Mesodermal cell (in vitro differentiated cells): Measurements from ENCODE around the gene CAMK2D.
"Not testable (repeated sequence)": the region's sequence is repeated elsewhere in the genome, so short reads cannot be mapped to it uniquely, and the experiment has no call there.

Source experiments
- H3K27ac ChIP-seq: 2 replicates; pipeline ENCODE4 v1.7.0; 2013; ENCODE audit warnings: mild to moderate bottlenecking, low read depth, low read length, moderate library complexity; ENCODE audit not compliant: severe bottlenecking
- H3K36me3 ChIP-seq: 2 replicates; pipeline ENCODE4 v1.7.1; 2013; ENCODE audit warnings: mild to moderate bottlenecking, low read length, moderate library complexity; ENCODE audit not compliant: control insufficient read depth, insufficient read depth
- H3K4me1 ChIP-seq: one replicate; pipeline ENCODE4 v1.7.1; 2013; ENCODE audit warnings: mild to moderate bottlenecking, low read length; ENCODE audit not compliant: insufficient read depth, control insufficient read depth, poor library complexity, severe bottlenecking
- H3K4me3 ChIP-seq: 2 replicates; pipeline ENCODE4 v1.7.0; 2013; ENCODE audit warnings: low read length, control low read depth, mild to moderate bottlenecking; ENCODE audit not compliant: insufficient read depth, poor library complexity, severe bottlenecking; ENCODE audit errors: extremely low read depth
- H3K9me3 ChIP-seq: 2 replicates; pipeline ENCODE4 v1.7.1; 2013; ENCODE audit warnings: mild to moderate bottlenecking, low read length, moderate library complexity; ENCODE audit not compliant: control insufficient read depth
- WGBS, 2 experiments: methylation state at CpG; one replicate each; pipeline ENCODE4 v1.1.5; 2013; ENCODE audit warnings: missing lambda C conversion rate in 2 of 2; ENCODE audit not compliant: insufficient coverage in 2 of 2; 5-methylcytosine and 5-hydroxymethylcytosine counted together

Gene CAMK2D

DNA sequence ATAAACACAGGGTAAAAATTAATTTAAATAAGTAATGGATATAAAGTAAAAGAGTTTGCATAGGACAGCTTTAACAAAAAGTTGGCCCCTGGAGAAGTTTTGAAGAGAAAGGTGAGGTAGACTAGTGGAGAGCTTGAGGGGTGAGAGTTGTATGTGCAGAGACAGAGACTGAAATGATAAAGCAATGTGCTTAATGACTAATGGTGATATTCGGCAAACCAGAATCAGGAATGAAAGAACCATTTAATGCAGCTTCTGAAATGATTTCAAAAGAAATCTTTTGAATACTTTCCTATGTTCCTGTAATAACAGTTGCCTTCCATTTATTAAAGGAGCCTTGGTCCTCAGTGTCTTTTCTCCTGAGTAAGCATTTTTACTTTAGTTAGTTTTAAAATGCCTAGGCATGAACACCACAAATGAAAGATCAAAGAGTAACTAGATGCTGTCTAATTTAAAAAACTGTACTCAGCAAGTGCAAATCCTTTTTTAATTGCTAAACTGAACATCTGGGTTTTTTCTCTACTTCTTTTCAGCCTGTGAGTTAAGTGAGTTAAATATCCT, 28.5 kb downstream of the CAMK2D start:
- H3K4me3 ChIP-seq = no peak overlapping the region
- no peaks in the 10 kb centered on the region for H3K9me3 ChIP-seq
- no peak overlapping the region for H3K27ac ChIP-seq
- H3K36me3 ChIP-seq = no peaks in the 10 kb centered on the region
- no peaks in the 10 kb centered on the region for H3K4me1 ChIP-seq
- 83 to 100% methylated on average over 1 of the region's 1 CpG for WGBS, 2 experiments

DNA sequence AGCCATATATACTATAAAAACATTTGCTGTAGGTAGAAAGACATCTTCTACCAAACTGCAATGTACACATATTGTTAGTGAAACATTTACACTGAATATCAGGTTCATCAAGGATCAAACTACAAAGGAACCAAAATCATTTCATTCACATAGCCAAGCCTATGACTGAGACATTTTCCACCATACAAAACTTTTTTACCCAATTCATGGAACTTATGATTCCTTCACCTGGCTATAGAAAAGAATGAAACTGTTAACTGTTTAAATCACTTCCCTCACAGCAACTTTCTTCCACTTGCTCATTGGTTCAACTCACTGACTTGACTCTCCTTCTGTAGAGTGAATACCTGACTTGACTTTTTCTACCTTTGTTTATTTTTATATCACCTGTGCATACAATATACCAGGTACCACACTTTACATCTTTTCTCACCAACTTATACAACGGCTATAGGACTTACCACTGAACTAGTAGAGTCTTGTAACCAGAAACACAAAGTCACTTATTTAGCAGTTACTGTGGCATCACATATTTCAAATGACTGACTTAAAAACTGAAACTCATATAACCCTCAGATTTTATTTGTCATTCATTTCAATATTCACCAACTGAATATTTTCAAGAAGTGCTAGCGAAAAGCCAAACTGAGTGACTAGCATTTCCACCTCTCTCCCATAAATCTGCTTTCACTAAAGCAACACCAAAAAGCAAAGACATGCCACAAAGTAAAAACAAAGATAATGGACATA, 30.9 kb downstream of the CAMK2D start:
- H3K36me3 ChIP-seq = no peaks in the 10 kb centered on the region
- no peaks in the 10 kb centered on the region for H3K4me1 ChIP-seq
- no peaks in the 10 kb centered on the region for H3K9me3 ChIP-seq
- WGBS, 2 experiments = 83 to 94% methylated on average over 1 to 2 of the region's 2 CpGs
- no peak overlapping the region for H3K27ac ChIP-seq
- H3K4me3 ChIP-seq = no peak overlapping the region

DNA sequence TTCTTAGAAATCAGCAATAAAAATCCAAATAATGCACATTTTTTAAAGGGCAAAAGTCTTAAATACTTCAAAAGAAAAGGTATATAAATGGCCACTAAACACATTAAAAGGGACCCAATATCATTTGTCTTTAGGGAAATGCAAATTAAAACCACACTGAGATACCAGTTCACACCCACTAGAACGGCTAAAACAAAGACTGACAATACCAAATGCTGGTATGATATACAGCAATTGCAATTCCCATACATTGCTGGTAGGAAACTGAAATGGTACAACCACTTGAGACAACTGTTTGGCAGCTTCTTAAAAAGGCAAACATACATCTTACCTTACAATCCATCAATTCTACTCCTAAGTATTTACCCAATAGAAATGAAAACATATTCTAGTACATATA, 33.7 kb downstream of the CAMK2D start:
- Histone ChIP-seq H3K4me1 (no peaks in the 10 kb centered on the region), H3K27ac (no peak overlapping the region), H3K9me3 (no peaks in the 10 kb centered on the region), H3K4me3 (no peak overlapping the region), H3K36me3 (no peaks in the 10 kb centered on the region)
- 100% methylated on average over 1 of the region's 1 CpG; no CpG with 5 or more reads in 1 of the 2 experiments for WGBS, 2 experiments

DNA sequence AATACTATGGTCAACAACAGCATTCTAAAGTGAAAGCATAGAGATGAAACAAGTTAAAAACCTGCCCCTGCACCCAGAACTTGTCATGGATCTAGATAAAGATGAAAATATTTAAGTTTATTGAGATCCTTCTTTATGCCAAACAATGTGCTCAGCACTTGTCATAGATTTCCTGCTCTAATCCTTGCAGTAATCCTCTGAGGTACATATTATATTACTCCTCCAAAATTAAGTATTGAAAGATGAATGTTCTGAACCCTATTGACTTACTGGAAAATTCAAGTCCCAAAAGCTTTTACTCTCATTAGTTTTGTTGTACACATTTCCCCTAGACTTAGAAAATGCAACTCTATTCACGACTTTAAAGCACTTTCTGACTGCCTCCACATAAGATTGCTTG, 35.6 kb downstream of the CAMK2D start:
- no peaks in the 10 kb centered on the region for H3K36me3 ChIP-seq
- H3K27ac ChIP-seq = no peak overlapping the region
- no peaks in the 10 kb centered on the region for H3K9me3 ChIP-seq
- no CpG with 5 or more reads among the region's 1 CpG for WGBS, 2 experiments
- no peaks in the 10 kb centered on the region for H3K4me1 ChIP-seq
- H3K4me3 ChIP-seq = no peak overlapping the region

- no peaks in the 10 kb centered on the region for H3K4me1 ChIP-seq
- no peak overlapping the region for H3K27ac ChIP-seq
- no peaks in the 10 kb centered on the region for H3K9me3 ChIP-seq
- peaks cover 5% of the 10 kb centered on the region for H3K36me3 ChIP-seq
- no peak overlapping the region for H3K4me3 ChIP-seq
- no CpG with 5 or more reads among the region's 1 CpG for WGBS, 2 experiments
Measured at GRCh38 chr4:113718252-113718651, 43.3 kb downstream of the CAMK2D start.

DNA sequence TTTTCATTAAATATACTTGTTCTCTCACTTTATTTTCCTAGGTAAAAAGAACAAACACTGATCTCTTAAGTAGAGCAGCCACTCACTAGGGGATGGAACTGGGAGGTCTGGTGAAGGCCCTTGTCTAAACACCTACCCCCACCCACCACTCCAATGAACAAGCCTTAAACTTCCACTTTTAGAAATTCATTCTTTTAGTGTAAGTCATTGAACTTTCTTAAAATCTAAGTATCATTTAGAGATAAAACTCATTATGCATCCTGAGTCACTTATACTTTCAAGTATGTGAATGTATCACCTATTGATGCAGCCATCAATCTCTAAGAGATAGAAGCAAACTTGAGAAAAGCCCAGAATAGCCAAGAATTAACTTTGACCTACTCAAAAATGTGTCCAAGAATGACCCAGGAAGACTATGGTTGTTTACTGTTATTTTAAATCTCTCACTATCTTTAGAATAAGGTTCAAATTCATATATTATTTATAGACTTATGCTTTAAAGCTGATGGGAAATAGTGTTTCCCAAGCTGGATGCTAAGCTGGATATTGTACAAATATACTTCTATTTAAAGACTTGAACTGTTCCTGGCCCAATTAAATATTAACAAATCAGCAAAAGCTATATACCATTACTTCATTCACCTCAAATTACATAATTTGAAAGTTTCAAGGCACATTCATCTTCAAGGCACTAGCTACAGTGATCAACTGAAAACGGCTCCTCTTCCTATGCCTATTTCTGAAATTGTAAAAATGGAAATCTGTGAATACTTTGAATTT, 49.5 kb downstream of the CAMK2D start:
- no peak overlapping the region for H3K27ac ChIP-seq
- H3K9me3 ChIP-seq = no peaks in the 10 kb centered on the region
- no peaks in the 10 kb centered on the region for H3K36me3 ChIP-seq
- H3K4me3 ChIP-seq = no peak overlapping the region
- H3K4me1 ChIP-seq = no peaks in the 10 kb centered on the region
- WGBS, 2 experiments = no CpG with 5 or more reads among the region's 1 CpG

GRCh38 chr4:113708250-113708649, 53.3 kb downstream of the CAMK2D start:
- H3K9me3 ChIP-seq = no peaks in the 10 kb centered on the region

GRCh38 chr4:113707048-113707447, 54.5 kb downstream of the CAMK2D start:
- H3K4me1 ChIP-seq = no peaks in the 10 kb centered on the region
- no peak overlapping the region for H3K4me3 ChIP-seq
- no CpG with 5 or more reads among the region's 2 CpGs for WGBS, 2 experiments
- H3K9me3 ChIP-seq = no peaks in the 10 kb centered on the region
- H3K27ac ChIP-seq = no peak overlapping the region
- H3K36me3 ChIP-seq = no peaks in the 10 kb centered on the region

More at GRCh38 chr4:113708250-113708649, 53.3 kb downstream of the CAMK2D start:
- no peaks in the 10 kb centered on the region for H3K36me3 ChIP-seq
- WGBS, 2 experiments = 88 to 100% methylated on average over 1 of the region's 1 CpG
- no peak overlapping the region for H3K27ac ChIP-seq
- no peak overlapping the region for H3K4me3 ChIP-seq
- H3K4me1 ChIP-seq = no peaks in the 10 kb centered on the region

- not testable (repeated sequence) for H3K4me3 ChIP-seq, H3K4me1 ChIP-seq, H3K36me3 ChIP-seq, H3K9me3 ChIP-seq, H3K27ac ChIP-seq
- 82 to 100% methylated on average over 2 of the region's 6 CpGs for WGBS, 2 experiments
Measured at GRCh38 chr4:113705097-113705496, 56.4 kb downstream of the CAMK2D start.

DNA sequence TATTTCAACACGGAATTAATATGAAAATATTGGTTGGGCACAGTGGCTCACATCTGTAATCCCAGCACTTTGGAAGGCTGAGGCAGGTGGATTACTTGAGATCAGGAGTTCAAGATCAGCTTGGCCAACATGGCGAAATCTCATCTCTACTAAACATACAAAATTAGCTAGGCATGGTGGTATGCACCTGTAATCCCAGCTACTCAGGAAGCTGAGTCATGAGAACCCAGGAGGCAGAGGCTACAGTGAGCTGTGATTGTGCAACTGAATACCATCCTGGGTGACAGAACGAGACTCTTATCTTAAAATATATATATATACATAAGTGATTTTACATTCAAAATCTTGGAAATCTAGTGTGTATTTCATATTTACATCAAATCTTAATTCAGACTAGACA, 58.9 kb downstream of the CAMK2D start:
- H3K27ac ChIP-seq, H3K4me3 ChIP-seq, H3K9me3 ChIP-seq, H3K36me3 ChIP-seq, H3K4me1 ChIP-seq: not testable (repeated sequence)
- no CpG with 5 or more reads among the region's 3 CpGs for WGBS, 2 experiments

- Histone ChIP-seq H3K9me3 (no peaks in the 10 kb centered on the region), H3K36me3 (no peaks in the 10 kb centered on the region), H3K27ac (no peak overlapping the region), H3K4me1 (no peaks in the 10 kb centered on the region), H3K4me3 (no peak overlapping the region)
- 33 to 88% methylated on average over 1 of the region's 1 CpG for WGBS, 2 experiments
Measured at GRCh38 chr4:113701169-113701568, 60.4 kb downstream of the CAMK2D start.
